Midbrain (tissue), 1 donor: Measurements from ENCODE around the gene DOCK4.

ENCODE experiments used
- DNase-seq: peaks from one replicate; lab custom pipeline; 2025; lab: John Stamatoyannopoulos, UW

Gene DOCK4

GRCh38 chr7:111730476-111731300 is 475.5 kb downstream of the DOCK4 start:
- no peak for DNase-seq

GRCh38 chr7:111730057-111730456 is 476.1 kb downstream of the DOCK4 start:
- no peak for DNase-seq

GRCh38 chr7:111729483-111729882 is 476.7 kb downstream of the DOCK4 start:
- no peak for DNase-seq

- no peak for DNase-seq
Observed at GRCh38 chr7:111728635-111728995, 477.6 kb downstream of the DOCK4 start.

- no peak for DNase-seq
Observed at GRCh38 chr7:111727905-111728634, 478.1 kb downstream of the DOCK4 start.

- DNase-seq, result no peak
Observed at GRCh38 chr7:111718886-111719285, 487.3 kb downstream of the DOCK4 start.

- DNase-seq, result no peak
Observed at GRCh38 chr7:111711426-111712065, 494.7 kb downstream of the DOCK4 start.

- DNase-seq, result no peak
Observed at GRCh38 chr7:111710839-111711380, 495.3 kb downstream of the DOCK4 start.

GRCh38 chr7:111708072-111708471 is 498.1 kb downstream of the DOCK4 start:
- no peak for DNase-seq

GRCh38 chr7:111705807-111706206 is 500.4 kb downstream of the DOCK4 start:
- no peak for DNase-seq

GRCh38 chr7:111697771-111698170 is 508.4 kb downstream of the DOCK4 start:
- DNase-seq, result no peak

- no peak for DNase-seq
Observed at GRCh38 chr7:111694376-111694775, 511.8 kb downstream of the DOCK4 start.

- DNase-seq, result no peak
Observed at GRCh38 chr7:111690364-111691111, 515.7 kb downstream of the DOCK4 start.

- no peak for DNase-seq
Observed at GRCh38 chr7:111685349-111685748, 520.9 kb downstream of the DOCK4 start.

- no peak for DNase-seq
Observed at GRCh38 chr7:111682588-111683340, 523.4 kb downstream of the DOCK4 start.

- DNase-seq, result no peak
Observed at GRCh38 chr7:111681242-111681641, 525.0 kb downstream of the DOCK4 start.

- no peak for DNase-seq
Observed at GRCh38 chr7:111678986-111679385, 527.2 kb downstream of the DOCK4 start.

GRCh38 chr7:111678281-111678680 is 527.9 kb downstream of the DOCK4 start:
- no peak for DNase-seq

- no peak for DNase-seq
Observed at GRCh38 chr7:111677848-111678247, 528.4 kb downstream of the DOCK4 start.

GRCh38 chr7:111676811-111677210 is 529.4 kb downstream of the DOCK4 start:
- no peak for DNase-seq
